Stimulated activated CD8-positive, alpha-beta memory T cell treated with anti-CD3 and anti-CD28 coated beads, Interleukin-7, amount 100 ng/mL, for 4 hours (primary cell): Measurements from ENCODE around the gene RFX8.
A peak's percentile ranks its signal among the peaks of the same experiment; 100 is the strongest.
"Not testable (repeated sequence)": the region's sequence is repeated elsewhere in the genome, so short reads cannot be mapped to it uniquely, and the experiment has no call there.

Experiments used
- DNase-seq, 2 donors: peaks; one replicate each; pipeline ENCODE4 v3.0.0-alpha.2; 2020; ENCODE audit warnings: low read depth in 2 of 2

RFX8 gene

DNA sequence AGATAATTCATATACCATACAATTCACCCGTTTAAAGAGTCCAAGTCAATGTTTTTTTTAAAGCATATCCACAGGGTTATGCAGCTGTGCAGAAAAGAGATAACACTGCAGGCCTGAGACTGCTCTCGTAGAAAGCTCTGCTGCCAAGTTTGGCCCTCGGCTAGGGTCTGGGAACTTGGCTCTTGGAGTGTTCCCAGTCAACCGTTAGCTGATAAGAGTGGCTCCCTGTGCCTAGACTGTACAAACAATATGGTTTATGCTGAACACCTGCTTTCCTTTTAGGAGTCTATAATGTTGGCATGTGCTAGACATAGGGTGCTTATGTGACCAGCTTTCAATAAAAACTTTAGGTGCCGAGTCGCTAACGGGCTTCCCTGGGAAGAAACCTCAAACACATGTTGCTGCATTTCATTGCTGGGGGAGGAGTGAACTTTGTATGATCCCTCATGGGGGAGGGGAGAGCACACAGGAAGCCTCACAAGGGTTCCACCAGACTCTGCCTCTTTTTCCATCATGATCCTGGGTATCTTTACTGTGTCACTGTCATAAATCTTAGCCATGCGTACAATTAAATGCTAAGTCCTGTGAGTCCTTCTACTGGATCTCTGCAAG lies 34.7 kb downstream of the RFX8 start:
- DNase-seq, result no peak

DNA sequence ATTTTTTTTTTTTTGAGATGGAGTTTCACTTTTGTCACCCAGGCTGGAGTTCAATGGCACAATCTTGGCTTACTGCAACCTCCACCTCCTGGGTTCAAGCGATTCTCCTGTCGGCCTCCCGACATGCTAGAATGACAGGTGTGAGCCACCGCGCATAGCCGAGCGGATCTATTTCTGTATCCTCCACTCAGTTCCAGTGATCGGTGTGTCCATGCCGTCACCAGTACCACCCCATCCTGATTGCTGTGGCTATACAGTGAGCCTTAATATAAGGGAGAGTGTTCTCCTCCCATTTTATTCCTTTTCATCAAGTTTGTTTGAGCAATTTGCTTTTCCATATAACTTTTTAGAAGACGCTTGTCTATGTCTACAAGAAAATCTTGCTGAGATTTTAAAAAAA lies 35.2 kb downstream of the RFX8 start:
- DNase-seq, result no peak

DNA sequence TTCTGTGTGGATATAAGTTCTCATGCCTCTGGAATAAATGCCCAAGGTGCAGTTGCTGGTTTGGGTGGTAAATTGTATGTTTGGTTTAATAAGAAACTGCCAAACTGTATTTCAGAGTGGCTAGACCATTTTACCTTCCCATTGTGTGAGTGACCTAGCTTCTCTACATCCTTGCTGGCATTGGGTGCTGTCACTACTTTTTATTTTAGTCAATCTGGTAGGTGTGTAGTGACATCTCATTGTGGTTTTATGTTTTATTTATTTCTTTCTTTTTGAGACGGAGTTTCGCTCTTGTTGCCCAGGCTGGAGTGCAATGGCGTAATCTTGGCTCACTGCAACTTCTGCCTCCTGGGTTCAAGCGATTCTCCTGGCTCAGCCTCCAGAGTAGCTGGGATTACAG lies 36.4 kb downstream of the RFX8 start:
- not testable (repeated sequence) for DNase-seq

DNA sequence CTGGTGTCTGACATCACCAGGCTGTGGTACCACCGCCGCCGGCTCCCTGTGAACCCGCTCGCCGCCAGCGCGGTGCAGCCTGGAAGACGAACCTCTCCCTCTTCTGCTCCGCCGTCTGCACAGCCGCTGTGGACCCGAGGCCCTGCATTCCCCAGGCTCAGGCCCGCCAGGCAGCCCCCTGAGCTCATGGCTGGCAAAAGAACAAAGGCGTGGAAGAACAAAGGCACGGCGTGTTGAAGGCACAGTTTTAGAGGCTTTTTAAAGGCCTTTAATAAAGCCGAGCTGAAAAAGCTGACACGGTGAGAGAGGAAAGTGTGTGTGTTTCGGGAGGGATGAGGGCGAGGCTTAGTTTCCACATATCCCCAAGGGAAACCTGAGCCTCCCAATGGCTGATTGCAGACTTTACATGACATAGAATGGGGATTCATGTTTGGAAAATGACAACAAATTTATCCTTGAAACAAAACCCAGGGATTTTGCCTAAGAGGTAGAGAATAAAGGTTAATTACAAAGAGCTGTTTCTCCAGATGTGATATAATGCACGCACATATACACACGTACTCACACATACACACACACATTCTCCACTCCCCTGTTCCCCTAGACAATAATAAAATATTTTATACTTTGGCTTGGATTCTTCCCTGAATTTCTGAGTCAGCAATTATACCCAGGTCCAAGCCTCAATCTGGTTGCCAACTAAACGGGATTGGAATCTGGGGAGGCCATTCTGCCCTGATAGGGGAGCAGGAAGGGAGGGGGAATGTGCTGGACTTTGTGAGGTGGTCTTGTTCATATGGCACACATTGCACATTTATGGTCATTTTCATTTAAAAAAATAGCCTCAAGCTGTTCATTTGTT lies 39.7 kb downstream of the RFX8 start:
- no peak for DNase-seq

DNA sequence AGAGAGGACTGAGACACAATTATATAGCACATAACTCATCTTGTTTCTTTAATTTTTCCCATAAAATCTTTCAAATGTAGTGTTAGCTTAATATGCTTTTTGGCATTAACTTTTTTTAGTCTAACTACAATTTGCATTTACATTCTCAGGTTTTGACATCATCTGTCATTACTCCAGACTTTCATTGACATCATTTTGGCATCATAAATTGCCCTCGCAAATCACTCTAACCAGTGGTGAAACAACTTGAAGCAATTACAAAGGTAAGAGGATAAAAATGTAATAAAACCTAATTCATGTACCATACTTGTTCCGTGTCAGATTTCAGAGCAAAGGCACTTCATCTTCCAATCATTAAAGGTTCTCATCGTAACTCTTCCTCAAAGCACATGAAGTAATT lies 41.4 kb downstream of the RFX8 start:
- DNase-seq, result no peak

DNA sequence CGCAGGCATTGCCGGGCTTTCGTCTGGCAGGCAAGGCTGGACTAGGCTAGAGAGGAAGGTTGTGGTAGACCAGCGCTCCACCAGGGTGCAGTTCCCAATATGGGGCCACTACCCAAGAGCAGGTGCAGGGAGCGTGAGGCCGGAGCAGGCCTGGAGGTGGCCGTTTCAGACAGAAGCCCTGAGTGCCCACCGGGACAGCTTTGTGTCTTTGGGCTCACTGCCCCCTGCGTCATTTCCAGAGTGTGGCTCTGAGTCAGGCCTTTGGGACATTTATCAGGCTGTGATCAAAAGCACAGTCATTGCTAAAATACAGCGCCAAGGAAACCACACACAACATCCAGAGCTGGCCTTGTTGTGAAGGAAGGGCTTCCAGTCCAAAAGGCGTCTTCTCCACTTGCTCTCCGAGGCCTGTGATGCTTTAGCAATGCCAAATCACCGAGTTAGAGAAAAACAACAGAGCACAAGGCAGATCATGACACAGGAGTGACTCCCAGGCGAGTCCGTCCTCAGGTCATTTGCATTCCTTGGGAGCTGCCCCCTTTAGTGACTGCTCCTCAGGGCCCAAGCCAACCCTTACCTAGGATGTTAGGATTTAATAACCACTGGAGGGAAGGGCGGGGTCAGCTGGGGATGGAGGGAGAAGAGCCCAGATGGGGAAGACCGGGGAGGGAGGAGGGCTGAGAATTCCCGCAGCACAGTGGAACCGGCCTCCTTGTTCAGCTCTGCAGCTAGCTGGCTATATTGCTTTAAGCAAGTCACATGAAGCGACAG lies 42.3 kb downstream of the RFX8 start:
- DNase-seq, result no peak

DNA sequence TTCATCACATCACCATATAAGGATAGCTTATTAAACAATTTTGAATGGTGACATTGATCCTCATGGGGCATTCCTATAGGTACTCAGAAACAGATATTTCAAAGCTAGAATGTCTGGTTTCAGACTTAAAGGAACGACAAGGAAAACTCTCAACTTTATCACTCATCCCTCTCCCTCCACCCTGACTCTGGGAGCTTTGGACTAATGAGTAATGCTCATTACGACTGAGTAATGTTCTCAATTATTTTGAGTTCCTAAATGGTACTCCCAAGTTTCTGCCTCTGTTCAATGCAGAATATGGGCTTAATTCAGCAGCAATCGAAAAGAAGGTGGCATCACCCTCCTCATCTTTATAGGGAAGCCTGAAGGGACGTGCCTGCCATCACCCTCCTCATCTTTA lies 43.4 kb downstream of the RFX8 start:
- no peak for DNase-seq

DNA sequence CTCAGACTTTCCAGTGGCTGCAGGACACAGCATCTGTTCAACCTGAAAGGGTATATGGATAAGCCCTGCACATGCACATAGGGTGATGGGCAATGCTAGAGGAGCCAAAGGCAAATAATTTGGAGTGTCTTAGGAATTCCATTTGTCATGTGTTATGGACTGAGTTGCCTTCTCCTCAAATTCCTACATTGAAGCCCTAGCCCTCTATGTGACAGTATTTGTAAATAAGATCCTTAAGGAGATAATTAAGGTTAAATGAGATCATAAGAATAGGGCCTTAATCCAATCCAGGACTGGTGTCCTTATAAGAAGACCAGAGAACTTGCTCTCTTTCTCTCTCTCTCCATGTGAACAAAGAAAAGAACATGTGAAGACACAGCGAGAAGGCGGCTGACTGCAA lies 44.8 kb downstream of the RFX8 start:
- no peak for DNase-seq

DNA sequence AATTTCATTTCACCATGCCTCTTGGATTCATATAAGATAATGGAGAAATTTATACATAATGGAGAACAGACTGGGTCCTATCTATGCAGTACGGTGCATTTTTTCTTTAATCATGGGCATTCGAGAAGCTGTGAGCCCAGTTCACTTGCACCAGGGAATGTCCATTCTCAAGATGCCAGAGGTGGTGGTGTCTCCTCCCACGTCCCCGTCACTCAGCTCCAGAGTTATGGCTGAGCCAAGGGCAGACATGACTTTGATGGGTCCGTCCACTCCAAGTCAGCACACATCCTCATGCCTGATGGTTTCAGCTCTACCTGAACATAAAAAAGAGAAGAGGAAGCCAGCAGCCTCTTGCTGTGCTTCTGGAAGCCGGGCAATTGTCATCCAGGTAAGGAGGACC lies 45.5 kb downstream of the RFX8 start:
- DNase-seq, result no peak

DNA sequence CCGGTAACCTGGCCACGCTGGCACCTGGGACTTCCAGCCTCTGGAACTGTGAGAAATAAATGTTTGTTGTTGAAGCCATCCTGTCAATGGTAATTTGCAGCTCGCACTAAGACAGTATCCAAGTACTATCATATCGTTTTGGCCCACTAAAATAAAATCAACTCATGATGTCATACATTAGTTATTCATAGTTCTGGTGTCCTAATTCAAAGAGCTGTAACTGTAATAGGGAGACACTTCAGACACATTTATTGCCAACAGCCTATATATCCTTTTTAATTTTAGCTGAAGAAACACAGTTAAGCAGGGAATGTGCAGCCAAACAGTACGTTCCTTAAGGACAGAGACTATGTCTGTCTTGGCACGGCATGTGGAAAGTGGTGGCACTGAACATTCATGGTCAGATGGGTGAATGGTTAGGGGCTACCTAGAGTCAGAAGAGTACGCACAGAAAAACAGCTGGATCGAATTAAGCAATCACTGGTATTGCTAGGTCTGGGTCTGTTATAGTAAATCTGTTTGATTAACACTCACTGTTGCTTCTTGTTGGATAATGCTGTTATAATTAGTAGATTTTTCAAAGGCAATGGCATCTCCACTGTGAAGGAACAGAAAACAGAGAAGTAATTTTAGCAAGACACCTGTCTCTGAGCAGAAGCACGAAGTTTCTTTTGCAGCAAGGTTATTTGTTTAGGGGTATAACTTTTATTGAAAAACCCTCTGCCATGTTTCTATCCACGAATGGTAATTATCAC lies 46.3 kb downstream of the RFX8 start:
- no peak for DNase-seq

DNA sequence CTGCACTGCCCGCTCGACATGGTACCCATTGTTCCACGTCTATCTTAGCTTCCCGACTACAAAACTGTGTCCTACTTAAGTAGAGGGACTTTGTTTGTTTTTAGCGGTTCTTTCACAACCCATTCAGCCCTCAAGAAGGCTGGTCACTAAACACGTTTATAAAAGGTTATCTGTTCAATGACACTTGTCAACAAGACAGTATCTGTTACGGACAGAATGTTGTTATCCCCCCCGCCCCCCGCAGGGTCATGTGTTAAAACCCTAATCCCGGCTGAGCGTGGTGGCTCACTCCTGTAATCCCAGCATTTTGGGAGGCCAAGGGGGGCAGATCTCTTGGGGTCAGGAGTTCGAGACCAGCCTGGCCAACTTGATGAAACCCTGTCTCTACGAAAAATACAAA lies 47.2 kb downstream of the RFX8 start:
- no peak for DNase-seq

DNA sequence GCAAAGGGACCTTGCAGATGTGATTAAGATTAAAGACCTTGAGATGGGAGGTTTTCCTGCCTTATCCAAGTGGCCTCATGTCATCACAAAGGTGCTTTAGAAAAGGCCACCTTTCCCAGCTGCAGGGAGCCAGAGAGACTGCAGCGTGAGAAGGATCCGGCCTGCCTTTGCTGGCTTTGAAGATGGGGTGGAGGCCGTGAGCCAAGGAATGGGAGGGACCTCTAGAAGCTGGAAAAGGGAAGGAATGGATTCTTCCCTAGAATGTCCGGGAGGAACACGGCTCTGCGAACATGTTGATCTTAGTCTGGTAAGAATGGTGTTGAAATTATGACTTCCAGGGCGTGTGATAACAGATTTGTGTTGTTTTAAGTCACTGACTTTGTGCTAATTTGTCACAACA lies 47.7 kb downstream of the RFX8 start:
- no peak for DNase-seq

DNA sequence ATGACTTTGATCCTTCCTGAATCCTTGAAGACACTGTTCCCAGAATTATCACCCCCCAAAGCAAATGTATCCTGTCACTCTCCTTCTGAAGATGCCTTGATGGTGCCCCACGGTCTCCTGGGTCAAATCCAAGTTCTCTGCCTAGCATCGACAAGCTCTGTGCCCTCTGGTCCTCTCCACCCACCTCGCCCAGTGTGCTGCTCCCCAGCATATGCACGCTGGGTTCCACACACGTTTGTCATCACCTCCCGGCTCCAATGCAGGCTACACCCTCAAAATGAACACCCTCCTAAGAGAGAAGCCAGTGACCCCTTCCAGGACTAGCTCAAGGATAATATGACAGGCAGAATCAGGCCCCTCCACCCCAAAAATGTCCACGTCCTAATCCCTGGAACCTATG lies 48.1 kb downstream of the RFX8 start:
- DNase-seq, result no peak

DNA sequence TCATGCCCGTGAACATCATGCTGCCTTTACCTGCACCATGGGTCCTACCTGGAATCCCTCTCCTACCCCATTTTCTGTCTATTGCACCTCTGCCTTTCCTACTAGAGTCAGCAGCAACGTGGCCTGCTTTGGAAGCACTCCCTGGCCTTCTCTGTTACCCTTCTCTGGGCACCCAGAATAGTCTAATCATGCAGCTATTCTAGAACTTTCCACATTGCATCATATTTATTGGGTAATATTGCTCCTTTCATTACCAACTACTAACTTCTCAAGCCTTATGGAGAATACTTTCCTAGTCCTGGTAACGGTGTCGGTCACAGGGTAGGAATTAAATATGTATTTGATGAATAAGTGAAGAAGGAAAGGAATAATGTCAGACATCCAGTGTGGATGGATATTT lies 54.3 kb downstream of the RFX8 start:
- DNase-seq, result no peak

DNA sequence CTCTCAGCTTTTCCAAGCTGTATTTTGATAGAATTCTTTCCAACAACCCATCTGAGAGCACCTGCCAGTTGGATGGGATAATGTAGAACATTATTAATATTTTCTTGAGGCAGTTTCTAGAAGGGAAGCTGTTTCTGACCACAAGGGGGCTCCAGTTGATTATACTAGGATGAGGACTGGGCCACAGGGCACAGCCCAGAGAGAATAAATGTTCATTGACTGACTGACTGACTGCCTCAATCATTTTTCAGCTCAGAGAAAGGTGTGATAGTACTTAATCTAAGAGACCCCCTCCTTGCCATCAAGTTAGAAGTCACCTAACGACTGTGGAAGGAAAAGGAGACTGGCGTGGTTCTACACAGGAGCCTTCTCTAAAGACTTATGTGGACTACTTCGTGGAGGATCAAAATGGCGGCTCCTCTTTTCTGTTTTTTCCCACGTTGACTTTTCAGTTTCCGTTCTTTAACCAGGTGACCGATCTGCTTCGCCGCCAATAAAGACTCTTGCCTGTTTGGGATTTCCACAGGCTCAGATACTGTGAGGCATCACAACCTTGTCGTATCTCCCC lies 55.7 kb downstream of the RFX8 start:
- DNase-seq, result peak; percentile 7 to 39

DNA sequence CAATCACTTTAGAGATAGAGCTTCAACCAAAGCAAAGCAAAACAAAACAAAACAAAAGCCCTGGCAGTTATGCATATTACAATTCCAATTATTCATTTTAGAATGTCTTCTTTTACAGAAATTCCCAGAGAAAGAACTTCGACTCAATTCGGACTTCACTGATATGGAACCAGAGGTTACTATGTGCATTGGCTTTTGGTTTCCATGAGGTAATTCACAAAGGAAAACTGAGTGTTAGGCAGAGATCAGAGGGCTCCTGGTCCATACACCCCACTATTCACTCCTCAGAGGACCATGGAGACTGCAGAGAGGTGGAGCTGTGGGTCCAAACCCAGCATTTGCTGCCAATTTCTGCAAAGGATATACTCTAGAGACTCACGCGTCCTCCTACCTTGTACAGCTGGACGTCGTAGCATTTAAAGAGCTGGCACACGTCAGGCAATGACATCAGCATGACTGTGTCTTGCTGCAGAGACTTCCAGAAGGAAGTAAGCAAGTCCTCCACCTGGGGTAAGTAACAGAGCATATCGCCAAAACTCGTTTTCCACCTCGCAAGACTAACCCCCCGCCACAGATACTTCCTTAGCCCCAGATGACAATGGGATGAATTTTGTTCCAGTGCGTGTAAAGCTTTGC lies 56.3 kb downstream of the RFX8 start:
- DNase-seq, result no peak

DNA sequence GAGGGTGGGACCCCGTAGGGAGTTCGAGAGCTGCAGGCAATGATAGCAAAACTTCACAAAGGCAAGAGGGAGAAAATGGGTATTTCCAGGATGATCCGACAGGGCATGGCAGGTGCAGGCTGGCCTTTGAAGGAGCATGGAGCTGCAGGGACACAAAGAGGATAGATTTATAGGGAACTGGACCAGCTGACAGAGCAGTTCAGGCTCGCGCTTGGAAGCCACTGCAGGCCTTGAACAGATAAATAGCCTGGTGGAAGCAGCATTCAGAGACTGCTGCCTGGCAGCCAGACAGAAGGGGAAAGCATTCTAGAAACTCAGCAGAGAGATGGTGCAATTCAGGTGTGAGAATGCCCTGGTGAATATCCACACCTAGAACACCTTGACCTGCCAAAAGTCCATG lies 58.3 kb downstream of the RFX8 start:
- no peak for DNase-seq

DNA sequence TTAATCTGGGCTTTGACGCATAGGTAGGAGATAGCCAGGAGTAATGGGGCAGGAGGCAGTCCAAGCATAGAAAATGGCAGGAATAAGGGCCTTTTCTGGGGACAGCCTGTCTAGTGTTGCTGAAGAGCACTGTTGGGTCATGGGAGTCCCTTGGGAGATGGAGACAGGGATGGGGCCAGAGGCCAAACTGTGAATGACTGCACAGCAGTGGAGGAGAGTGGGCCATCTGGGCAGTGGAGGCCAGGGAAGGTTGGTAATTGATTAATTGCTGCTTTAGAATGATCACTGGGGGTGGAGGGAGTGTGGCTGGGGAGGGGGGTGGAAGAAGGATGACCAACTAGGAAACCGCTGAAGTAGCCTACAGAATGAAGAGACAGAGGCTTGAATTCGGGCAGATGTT lies 59.0 kb downstream of the RFX8 start:
- no peak for DNase-seq

DNA sequence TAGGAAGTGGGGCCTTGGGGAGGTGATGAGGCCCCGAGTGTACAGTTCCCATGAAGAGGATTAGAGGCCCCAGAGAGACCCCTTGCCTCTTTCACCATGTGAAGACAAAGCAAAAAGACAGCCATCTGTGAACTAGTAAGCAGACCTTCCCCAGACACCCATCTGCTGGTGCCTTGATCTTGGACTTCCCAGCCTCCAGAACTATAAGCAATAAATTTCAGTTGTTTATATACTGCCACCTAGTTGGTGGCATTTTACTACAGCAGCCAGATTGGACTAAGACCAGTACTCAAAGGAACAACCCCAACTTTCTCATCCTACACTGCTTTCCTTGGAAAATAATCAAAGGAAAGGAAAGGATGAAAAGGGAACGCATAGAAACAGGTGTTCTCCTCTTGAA lies 59.7 kb downstream of the RFX8 start:
- no peak for DNase-seq

DNA sequence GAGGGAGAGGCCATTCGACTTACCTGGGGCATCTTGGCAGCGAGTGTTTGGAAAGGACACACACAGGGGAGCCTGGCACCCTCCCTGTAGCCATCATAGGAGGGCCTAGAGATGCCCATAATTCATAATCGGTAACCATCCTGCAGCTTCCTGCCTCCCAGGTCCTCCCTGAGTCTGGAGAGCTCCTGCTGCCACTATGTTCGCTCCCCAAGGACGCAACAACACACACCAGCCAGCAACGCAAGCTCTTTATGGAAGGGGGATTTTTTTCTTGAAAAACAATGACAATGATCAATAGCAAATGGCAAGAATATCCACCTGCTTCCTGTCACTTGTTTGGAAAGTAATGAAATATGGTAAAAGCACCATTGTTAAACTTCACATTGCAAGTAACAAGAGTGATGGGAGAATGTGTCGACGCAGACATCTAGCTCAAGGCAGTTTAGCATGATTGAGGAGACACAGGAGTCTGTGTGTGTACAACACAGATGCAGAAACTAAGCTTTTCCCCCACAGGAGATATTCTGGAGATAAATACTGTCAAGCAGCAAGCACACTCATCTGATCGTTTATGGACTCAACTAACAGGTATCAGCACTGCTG lies 62.7 kb downstream of the RFX8 start:
- no peak for DNase-seq

DNA sequence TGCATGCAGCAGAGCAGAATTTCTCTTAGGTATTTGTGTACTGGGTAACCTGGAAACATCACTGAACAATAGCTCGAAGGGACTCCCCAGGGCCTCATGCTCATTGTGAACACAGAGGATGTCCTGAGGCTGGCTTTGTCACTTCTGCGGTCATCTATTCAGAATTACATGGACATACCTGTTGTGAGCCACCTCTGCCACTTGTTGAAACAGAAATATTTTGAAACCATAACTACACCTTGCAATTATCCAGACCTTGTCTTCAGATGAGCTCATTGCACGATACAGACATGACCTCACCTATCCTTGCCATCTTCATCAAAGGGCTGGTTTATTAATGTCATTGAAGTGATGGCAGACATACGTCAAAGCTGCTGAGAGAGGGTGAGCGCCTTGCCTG lies 64.2 kb downstream of the RFX8 start:
- DNase-seq, result no peak
